GM12873 (cell line): ENCODE measurements around the gene KCNAB2.

ENCODE experiments used
- TF ChIP-seq, protein P1 (sequence below): IDR thresholded peaks from 2 replicates; pipeline ENCODE4 v1.5.1; 2012; ENCODE audit warnings: low read depth, mild to moderate bottlenecking, moderate library complexity, low read length, control low read depth; ENCODE audit not compliant: insufficient read depth; ENCODE audit errors: missing control alignments

KCNAB2 gene

DNA sequence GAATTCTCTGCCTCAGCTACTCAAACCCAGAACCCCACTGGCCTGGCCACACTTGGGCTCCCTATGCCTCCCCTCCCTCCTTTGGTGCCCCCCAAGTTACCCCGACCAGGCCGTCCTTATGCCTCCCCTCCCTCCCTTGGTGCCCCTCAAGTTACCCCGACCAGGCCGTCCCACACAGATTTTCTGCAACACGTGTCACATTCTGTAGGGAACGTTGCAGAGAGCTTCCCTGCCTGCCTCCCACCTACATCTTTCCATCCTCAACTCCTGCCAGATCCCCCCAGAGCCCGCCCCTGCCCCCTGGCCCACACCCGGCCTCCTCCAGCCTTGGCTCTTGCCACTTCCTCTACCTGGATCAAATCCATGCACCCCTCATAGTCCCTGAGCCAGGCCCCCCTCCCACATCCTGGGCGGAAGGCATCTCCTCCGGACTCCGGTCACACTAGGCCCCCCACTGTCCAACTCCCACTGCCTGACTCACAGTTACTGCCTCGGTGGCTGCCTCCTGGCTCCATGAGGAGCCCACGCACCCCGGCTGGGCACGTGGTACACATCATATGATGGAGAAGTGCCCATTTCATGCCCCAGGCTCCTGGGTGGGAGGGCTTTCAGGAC lies 41.2 kb downstream of the KCNAB2 start:
- TF ChIP-seq, protein P1, sequence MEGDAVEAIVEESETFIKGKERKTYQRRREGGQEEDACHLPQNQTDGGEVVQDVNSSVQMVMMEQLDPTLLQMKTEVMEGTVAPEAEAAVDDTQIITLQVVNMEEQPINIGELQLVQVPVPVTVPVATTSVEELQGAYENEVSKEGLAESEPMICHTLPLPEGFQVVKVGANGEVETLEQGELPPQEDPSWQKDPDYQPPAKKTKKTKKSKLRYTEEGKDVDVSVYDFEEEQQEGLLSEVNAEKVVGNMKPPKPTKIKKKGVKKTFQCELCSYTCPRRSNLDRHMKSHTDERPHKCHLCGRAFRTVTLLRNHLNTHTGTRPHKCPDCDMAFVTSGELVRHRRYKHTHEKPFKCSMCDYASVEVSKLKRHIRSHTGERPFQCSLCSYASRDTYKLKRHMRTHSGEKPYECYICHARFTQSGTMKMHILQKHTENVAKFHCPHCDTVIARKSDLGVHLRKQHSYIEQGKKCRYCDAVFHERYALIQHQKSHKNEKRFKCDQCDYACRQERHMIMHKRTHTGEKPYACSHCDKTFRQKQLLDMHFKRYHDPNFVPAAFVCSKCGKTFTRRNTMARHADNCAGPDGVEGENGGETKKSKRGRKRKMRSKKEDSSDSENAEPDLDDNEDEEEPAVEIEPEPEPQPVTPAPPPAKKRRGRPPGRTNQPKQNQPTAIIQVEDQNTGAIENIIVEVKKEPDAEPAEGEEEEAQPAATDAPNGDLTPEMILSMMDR, result no peak

DNA sequence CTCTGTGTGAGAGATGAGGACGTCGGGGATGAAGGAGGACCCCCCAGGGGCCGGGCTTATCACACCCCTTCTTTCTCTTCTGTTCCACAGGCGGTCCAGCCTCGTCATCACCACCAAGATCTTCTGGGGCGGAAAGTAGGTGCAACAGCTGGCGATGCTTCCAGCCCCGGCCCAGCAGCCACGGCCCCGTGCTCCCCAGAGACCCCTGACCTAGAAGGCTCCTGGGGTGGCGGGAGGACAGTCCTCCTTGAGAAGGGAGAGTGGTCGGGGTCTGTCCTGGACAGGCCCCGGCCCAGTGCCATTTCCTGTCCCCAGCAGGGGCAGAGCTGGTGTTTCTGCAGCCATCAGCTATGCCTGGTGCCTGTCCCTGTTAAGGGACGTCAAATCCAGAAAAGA lies 41.7 kb downstream of the KCNAB2 start:
- TF ChIP-seq, protein P1, result no peak

DNA sequence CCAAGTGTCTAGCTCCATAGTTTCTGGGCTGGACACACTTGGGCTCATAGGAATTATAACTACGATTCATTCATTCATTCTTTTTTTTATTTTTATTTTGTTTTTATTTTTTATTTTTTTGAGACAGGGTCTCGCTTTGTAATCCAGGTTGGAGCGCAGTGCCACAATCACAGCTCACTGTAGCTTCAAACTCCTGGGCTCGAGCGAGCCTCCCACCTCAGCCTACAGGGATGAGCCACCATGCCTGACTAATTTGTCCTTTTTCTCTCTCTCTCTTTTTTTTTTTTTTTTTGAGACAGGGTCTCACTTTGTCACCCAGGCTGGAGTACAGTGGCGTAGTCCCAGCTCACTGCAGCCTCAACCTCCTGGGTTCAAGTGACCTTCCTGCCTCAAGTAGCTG lies 42.3 kb downstream of the KCNAB2 start:
- TF ChIP-seq, protein P1, result no peak

DNA sequence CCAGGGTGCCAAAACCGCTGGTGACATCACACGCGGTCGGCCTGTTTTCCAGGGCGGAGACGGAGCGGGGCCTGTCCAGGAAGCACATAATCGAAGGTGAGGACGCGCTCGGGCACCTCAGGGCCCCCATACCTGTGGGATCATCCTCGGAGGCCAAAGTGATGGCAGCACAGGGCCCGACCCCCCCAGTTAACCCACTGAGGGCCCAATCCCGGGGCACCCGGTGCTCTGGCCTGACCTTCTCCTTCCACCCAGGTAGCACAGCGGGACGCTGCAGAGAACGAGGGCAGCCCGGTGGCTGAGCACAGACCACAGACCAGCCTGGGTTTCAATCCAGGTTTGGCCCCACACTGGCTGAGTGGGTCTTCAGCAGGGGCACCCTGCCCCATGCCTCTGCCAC lies 43.3 kb downstream of the KCNAB2 start:
- TF ChIP-seq, protein P1, result no peak

DNA sequence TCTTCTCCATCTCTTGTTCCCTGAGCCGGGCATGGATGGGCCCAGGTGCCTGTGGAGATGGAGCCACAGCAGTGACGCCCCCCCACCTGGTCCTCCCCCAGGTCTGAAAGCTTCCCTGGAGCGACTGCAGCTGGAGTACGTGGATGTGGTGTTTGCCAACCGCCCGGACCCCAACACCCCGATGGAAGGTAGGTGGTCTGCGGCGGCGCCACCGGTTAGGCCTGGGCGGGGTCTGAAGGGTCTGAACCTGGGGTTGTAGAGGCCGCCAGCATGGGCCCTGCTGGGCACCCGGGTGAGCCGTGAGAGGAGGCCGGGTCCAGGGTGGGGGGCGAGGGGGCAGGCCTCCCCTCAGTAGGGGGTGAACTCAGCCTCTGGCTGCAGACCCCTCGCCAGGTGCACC lies 44.6 kb downstream of the KCNAB2 start:
- TF ChIP-seq, protein P1, result no peak

DNA sequence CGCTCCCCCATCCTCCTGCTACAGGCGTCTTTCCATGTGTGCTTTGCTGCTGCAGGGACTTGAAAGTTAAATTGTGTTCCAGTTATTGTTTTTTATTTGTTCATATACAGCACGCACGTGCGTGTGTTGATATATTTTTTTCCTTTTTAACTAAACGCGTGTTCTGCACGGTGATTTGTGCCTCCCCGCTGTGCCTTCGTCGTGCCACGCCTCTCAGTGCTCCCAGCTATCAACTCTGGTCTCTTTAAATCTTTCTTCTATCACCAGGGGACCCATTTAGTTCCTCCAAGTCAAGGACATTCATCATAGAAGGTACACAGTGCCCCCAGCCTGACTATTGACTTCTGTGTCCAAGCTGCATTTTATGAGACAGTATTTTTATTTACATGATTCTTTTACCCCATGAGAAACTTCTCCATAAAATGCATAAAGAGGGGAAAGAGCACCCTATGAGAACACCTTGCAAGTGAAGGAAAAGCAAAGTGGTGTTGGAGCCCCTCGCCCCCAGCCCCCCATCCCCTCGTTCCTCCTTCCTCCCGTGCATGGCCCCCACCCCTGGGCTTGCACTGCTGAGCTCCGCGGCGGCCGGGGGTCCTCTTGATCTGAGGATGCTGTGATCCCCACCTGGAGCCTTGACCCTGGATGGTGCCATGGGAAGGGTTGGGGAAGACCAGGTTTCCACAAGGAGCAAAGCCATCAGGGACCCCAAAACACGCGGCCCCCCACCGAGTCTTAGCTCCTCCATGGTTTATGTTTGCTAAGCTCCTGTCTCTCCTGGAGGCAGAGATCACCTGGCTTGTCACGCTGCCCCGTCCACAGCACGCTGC lies 45.5 kb downstream of the KCNAB2 start:
- TF ChIP-seq, protein P1, result no peak

DNA sequence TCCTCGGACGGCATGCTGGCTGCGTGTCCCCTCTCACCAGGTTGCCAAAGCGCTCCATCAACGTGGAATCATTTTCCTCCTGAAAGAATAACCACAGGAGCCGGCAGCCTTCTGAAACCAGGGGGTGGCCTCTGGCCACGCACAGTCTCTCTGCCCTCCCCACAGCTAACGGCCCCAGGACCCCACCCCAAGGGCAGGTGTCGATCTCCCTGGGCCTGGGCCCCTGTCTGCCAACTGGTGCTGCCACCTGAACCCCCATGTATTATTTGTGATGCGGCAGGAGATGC lies 46.1 kb downstream of the KCNAB2 start:
- TF ChIP-seq, protein P1, result no peak
